HAP-1 (cell line): ENCODE results near the gene CAMTA1.

ENCODE experiments used
- DNase-seq, 2 experiments: peaks; one replicate each; pipeline ENCODE4 v3.0.0-alpha.2; 2016 to 2020; ENCODE audit warnings: low spot score in 2 of 2
- H3K27me3 ChIP-seq: fragments of 250-450 bp; sonication (Bioruptor Pico); 2 replicates; pipeline ENCODE4 v1.5.1; 2020; ENCODE audit warnings: low read depth, mild to moderate bottlenecking, moderate library complexity
- H3K36me3 ChIP-seq: fragments of 250-450 bp; sonication (Bioruptor Pico); replicated peaks from 2 replicates; pipeline ENCODE4 v1.5.1; 2020; ENCODE audit warnings: mild to moderate bottlenecking
- H3K4me1 ChIP-seq: fragments of 250-450 bp; sonication (Bioruptor Pico); 2 replicates; pipeline ENCODE4 v1.5.1; 2020; ENCODE audit warnings: mild to moderate bottlenecking
- H3K4me3 ChIP-seq: fragments of 250-450 bp; sonication (Bioruptor Pico); 2 replicates; pipeline ENCODE4 v1.5.1; 2020; ENCODE audit warnings: mild to moderate bottlenecking, moderate library complexity
- H3K9me3 ChIP-seq: fragments of 250-450 bp; sonication (Bioruptor Pico); 2 replicates; pipeline ENCODE4 v1.5.1; 2020; ENCODE audit warnings: mild to moderate bottlenecking, moderate library complexity
- in situ Hi-C: fragments of 300-500 bp; cut with MboI; formaldehyde crosslinking; loops from 3 replicates; pipeline ENCODE4 v1.14.3; 2020; ENCODE audit warnings: low sequenced_read_pairs, inconsistent platforms, mixed read lengths

CAMTA1 gene

DNA sequence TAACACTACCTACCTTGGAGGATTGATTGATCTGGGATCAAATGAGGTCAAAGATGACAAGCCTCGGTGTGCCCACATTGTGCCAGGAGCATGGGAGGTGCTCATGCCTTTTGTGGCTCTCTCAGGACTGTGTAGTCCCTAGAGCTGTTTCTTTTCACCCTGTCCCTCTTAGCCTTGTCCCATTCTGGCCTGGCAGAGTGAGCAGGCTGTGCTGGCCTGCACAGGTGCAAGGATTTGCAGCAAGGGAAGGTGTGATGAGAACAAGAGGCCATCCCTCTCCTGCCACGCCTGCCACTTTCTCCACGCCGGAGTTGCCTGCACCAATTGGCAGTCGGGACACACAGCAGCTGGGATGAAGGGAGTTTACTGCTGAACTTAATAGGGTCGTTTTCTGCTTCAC lies 575.3 kb downstream of the CAMTA1 start:
- Histone ChIP-seq H3K27me3 (no peaks in the 10 kb centered on the region; the same call in 1 of the 2 replicates), H3K9me3 (no peaks in the 10 kb centered on the region), H3K36me3 (no peaks in the 10 kb centered on the region), H3K4me3 (no peak overlapping the region), H3K4me1 (no peaks in the 10 kb centered on the region)
- in situ Hi-C loops, result no loop called here
- no peak for DNase-seq

- Histone ChIP-seq H3K4me1 (no peaks in the 10 kb centered on the region), H3K27me3 (no peaks in the 10 kb centered on the region; the same call in 1 of the 2 replicates)
- in situ Hi-C loops, result no loop called here
Observed at GRCh38 chr1:7362947-7363346, 577.7 kb downstream of the CAMTA1 start.

DNA sequence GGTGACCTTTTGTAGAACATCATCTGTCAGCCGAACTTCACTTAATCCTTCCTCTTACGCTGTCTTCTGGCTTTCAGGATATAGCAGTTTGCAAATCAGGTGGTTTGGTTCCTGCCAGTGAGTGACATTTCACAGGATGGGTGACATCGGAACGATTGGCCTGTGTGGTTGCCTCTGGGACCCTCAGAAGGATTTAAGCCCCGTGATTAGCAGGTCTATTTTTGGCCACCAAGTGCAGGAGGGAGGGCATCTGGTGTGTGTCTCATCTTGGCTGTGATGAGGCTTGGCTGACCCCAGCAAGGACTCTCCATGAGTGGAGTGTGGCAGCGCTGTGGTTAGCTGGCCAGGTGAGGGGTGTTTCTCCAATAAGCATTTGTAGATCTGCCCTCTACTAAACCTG lies 578.2 kb downstream of the CAMTA1 start:
- in situ Hi-C loops, result no loop called here
- Histone ChIP-seq H3K27me3 (no peaks in the 10 kb centered on the region; the same call in 1 of the 2 replicates), H3K9me3 (no peaks in the 10 kb centered on the region), H3K4me3 (no peak overlapping the region), H3K36me3 (no peaks in the 10 kb centered on the region), H3K4me1 (no peaks in the 10 kb centered on the region)
- no peak for DNase-seq

More at GRCh38 chr1:7362947-7363346, 577.7 kb downstream of the CAMTA1 start:
- H3K9me3 ChIP-seq, result no peaks in the 10 kb centered on the region
- no peaks in the 10 kb centered on the region for H3K36me3 ChIP-seq
- no peak overlapping the region for H3K4me3 ChIP-seq
- no peak for DNase-seq

- no peak for DNase-seq
- in situ Hi-C loops, result no loop called here
- Histone ChIP-seq H3K27me3 (no peaks in the 10 kb centered on the region; the same call in 1 of the 2 replicates), H3K4me3 (no peak overlapping the region), H3K9me3 (no peaks in the 10 kb centered on the region), H3K36me3 (no peaks in the 10 kb centered on the region), H3K4me1 (no peaks in the 10 kb centered on the region)
Observed at GRCh38 chr1:7365706-7366105, 580.5 kb downstream of the CAMTA1 start.

GRCh38 chr1:7366286-7366954 lies 581.2 kb downstream of the CAMTA1 start:
- no peaks in the 10 kb centered on the region; the same call in 1 of the 2 replicates for H3K27me3 ChIP-seq
- no peaks in the 10 kb centered on the region for H3K36me3 ChIP-seq
- H3K4me3 ChIP-seq, result no peak overlapping the region
- no peaks in the 10 kb centered on the region for H3K4me1 ChIP-seq
- in situ Hi-C loops, result no loop called here
- DNase-seq, result no peak
- no peaks in the 10 kb centered on the region for H3K9me3 ChIP-seq

- no peaks in the 10 kb centered on the region for H3K36me3 ChIP-seq
- H3K4me3 ChIP-seq, result no peak overlapping the region
- H3K4me1 ChIP-seq, result no peaks in the 10 kb centered on the region
- no peaks in the 10 kb centered on the region for H3K9me3 ChIP-seq
- no peaks in the 10 kb centered on the region; the same call in 1 of the 2 replicates for H3K27me3 ChIP-seq
- no peak for DNase-seq
- in situ Hi-C loops, result no loop called here
Observed at GRCh38 chr1:7366955-7367665, 581.9 kb downstream of the CAMTA1 start.

- Histone ChIP-seq H3K4me3 (no peak overlapping the region), H3K27me3 (no peaks in the 10 kb centered on the region), H3K9me3 (no peaks in the 10 kb centered on the region), H3K4me1 (no peaks in the 10 kb centered on the region), H3K36me3 (no peaks in the 10 kb centered on the region)
- DNase-seq, result no peak
- in situ Hi-C loops, result no loop called here
Observed at GRCh38 chr1:7369866-7370265, 584.6 kb downstream of the CAMTA1 start.

DNA sequence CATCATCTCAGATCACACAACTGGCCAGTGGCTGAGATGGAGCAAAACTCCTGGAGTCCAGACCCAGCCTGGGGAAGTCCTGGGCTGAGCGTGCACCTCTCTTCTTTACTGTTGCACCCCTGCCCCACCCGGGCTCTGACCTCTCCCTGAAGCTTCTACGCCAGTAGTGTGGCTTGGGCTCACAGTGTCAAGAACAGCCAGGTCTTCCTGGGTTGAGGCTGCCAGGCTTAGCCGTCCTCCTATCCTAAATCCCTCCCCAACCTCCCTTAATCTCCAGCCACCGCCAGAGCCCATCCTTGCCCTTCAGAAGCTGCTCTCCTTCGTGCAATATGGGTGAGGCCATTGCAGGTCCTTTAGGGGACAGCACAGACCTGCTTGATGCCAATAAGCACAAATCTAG lies 586.7 kb downstream of the CAMTA1 start:
- DNase-seq, result no peak
- Histone ChIP-seq H3K9me3 (no peaks in the 10 kb centered on the region), H3K4me1 (no peaks in the 10 kb centered on the region), H3K36me3 (no peaks in the 10 kb centered on the region), H3K4me3 (no peak overlapping the region), H3K27me3 (no peaks in the 10 kb centered on the region)
- in situ Hi-C loops, result no loop called here

GRCh38 chr1:7372477-7373120 lies 587.3 kb downstream of the CAMTA1 start:
- in situ Hi-C loops, result no loop called here
- Histone ChIP-seq H3K9me3 (no peaks in the 10 kb centered on the region), H3K36me3 (no peaks in the 10 kb centered on the region), H3K4me3 (no peak overlapping the region), H3K27me3 (no peaks in the 10 kb centered on the region), H3K4me1 (no peaks in the 10 kb centered on the region)
- DNase-seq, result no peak

- no peaks in the 10 kb centered on the region for H3K4me1 ChIP-seq
- H3K9me3 ChIP-seq, result no peaks in the 10 kb centered on the region
- in situ Hi-C loops, result no loop called here
- H3K4me3 ChIP-seq, result no peak overlapping the region
- H3K27me3 ChIP-seq, result no peaks in the 10 kb centered on the region
- DNase-seq, result no peak
- H3K36me3 ChIP-seq, result no peaks in the 10 kb centered on the region
Observed at GRCh38 chr1:7373251-7373650, 588.0 kb downstream of the CAMTA1 start.

- no peaks in the 10 kb centered on the region for H3K9me3 ChIP-seq
- in situ Hi-C loops, result no loop called here
- no peaks in the 10 kb centered on the region for H3K4me1 ChIP-seq
- no peaks in the 10 kb centered on the region for H3K27me3 ChIP-seq
- DNase-seq, result no peak
- H3K4me3 ChIP-seq, result no peak overlapping the region
- H3K36me3 ChIP-seq, result no peaks in the 10 kb centered on the region
Observed at GRCh38 chr1:7373876-7374562, 588.8 kb downstream of the CAMTA1 start.

- H3K27me3 ChIP-seq, result no peaks in the 10 kb centered on the region
- no peak for DNase-seq
- no peak overlapping the region for H3K4me3 ChIP-seq
- H3K36me3 ChIP-seq, result no peaks in the 10 kb centered on the region
- in situ Hi-C loops, result no loop called here
- no peaks in the 10 kb centered on the region for H3K9me3 ChIP-seq
- no peaks in the 10 kb centered on the region for H3K4me1 ChIP-seq
Observed at GRCh38 chr1:7374563-7375160, 589.4 kb downstream of the CAMTA1 start.

DNA sequence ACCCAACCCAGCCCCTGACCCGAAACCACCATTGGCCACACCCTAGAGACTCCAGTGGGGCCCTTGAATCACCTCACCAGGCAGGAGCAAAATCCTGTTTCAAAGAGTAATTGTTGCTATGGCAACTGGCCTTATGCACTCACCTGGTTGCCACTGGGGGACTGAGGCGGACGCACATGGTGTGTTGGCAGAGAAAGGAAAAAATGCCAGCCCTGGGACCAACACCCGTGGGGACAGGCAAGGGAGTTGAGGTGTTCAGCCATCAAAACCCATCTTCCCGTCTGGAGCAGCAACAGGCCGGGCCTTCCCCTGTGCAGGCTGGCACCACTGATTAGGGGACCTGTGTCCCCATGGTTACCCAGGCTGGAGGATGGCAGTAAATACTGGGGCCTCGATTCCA lies 590.1 kb downstream of the CAMTA1 start:
- Histone ChIP-seq H3K9me3 (no peaks in the 10 kb centered on the region), H3K27me3 (no peaks in the 10 kb centered on the region), H3K4me1 (no peaks in the 10 kb centered on the region), H3K36me3 (no peaks in the 10 kb centered on the region), H3K4me3 (no peak overlapping the region)
- no peak for DNase-seq
- in situ Hi-C loops, result no loop called here
